ENCODE data around the gene TBCD.

GRCh38 chr17:82949361-82949760 is 197.5 kb downstream of the TBCD start:
- TF ChIP-seq POLR2A (IDR thresholded peaks at IDR 0.05): no peak
- TF ChIP-seq, protein P1, sequence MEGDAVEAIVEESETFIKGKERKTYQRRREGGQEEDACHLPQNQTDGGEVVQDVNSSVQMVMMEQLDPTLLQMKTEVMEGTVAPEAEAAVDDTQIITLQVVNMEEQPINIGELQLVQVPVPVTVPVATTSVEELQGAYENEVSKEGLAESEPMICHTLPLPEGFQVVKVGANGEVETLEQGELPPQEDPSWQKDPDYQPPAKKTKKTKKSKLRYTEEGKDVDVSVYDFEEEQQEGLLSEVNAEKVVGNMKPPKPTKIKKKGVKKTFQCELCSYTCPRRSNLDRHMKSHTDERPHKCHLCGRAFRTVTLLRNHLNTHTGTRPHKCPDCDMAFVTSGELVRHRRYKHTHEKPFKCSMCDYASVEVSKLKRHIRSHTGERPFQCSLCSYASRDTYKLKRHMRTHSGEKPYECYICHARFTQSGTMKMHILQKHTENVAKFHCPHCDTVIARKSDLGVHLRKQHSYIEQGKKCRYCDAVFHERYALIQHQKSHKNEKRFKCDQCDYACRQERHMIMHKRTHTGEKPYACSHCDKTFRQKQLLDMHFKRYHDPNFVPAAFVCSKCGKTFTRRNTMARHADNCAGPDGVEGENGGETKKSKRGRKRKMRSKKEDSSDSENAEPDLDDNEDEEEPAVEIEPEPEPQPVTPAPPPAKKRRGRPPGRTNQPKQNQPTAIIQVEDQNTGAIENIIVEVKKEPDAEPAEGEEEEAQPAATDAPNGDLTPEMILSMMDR (IDR thresholded peaks at IDR 0.05): no peak
